ENCODE data around the gene CDSN.
A peak's percentile ranks its signal among the peaks of the same experiment; 100 is the strongest.
"Not testable (repeated sequence)": the region's sequence is repeated elsewhere in the genome, so short reads cannot be mapped to it uniquely, and the experiment has no call there.

The CDSN gene, protein sequence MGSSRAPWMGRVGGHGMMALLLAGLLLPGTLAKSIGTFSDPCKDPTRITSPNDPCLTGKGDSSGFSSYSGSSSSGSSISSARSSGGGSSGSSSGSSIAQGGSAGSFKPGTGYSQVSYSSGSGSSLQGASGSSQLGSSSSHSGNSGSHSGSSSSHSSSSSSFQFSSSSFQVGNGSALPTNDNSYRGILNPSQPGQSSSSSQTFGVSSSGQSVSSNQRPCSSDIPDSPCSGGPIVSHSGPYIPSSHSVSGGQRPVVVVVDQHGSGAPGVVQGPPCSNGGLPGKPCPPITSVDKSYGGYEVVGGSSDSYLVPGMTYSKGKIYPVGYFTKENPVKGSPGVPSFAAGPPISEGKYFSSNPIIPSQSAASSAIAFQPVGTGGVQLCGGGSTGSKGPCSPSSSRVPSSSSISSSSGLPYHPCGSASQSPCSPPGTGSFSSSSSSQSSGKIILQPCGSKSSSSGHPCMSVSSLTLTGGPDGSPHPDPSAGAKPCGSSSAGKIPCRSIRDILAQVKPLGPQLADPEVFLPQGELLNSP

DNA sequence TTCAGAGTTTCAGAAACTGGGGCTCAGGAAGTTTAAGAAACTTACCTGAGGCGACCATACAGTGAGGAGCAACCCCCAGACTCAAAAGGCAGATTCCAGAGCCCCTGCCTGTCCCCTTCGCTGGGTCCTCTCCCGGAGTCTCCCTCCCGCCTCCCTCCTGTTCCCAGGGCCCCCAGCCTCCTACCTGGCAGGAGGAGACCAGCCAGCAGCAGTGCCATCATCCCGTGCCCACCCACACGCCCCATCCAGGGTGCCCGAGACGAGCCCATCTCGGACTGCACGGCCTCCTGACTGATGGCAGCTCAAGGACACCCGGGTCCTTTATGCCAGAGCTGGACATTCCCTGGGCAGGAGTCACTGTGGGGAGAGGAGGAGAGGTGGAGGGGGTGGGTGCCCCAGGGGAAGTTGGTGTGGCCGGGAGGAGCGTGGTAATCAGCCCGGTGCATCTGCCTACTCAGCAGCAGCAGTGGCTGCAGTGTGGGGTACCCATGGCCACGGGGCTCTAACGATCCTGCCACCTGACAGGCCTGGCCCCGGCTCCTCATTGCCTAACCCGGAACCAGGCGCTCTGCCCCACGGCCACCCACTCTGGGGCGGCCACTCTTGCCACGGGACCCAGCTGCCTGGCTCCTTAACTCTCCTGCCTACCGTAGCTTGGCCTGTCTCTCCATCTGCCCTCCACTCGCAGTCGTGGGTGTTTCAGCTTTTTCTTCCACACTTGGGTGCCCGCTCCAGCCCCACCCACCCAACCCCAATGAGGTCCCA, at the start of gene CDSN:
Gene CDSN, minus strand, starts transcription at position 296 of the 765 bp plus-strand sequence. Its CDS starts 27 bp downstream, at position 269.
- no peak for DNase-seq (ENCODE audit: low spot score)

DNA sequence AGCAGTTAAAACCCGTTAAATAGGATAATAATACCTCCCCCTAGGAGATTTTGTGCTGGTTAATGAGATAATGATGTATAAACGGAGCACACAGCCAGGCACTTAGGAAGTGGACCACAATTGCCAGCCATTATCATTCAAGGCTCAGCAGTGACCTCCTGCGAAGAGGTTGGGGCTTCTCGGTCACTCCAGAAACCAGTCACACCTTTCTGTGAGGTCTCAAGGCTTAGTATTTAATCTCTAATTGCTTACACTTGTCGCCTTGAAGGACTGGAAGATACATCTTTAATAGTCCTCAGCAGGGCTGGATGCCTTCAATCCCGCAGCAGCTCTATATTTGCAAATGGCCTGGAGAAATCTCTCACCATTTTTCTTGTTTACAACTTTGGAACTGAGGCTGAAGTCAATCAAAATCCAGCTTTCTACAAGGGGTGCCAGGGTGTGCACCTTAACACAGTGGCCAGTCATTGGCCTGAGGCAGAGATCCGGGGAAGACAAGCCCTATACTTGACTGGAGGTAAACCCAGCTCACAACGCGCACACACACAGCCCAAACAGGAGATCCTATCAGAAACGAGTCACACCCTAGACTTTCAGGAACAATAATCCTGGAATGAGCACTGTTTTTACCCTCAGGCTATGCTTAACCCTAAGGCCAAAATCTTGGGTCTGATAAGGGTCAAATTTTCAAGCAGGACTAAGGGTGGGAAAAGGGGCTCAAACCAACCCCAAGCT, 49.0 kb upstream of the CDSN start:
- DNase-seq (ENCODE audit: low spot score): no peak

DNA sequence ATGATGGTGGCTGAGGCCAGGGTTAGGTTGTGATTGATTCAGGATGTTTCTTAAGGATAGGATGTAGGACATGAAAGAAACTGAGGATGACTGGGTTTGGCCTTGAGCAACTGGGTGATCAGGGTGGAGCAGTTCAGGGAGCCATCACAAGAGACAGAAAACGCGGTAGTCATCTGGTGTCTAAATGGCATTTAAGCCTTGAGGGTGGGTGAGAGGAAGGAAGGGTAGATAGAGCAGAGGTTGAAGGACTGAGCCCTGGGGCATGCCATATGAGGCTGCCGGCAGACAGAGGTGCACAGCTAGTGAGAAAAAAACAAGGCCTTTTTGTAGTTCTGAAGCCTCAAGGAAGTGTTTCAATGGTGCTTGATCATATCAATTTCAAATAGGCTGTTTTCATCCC, 48.4 kb upstream of the CDSN start:
- no peak for DNase-seq (ENCODE audit: low spot score)

DNA sequence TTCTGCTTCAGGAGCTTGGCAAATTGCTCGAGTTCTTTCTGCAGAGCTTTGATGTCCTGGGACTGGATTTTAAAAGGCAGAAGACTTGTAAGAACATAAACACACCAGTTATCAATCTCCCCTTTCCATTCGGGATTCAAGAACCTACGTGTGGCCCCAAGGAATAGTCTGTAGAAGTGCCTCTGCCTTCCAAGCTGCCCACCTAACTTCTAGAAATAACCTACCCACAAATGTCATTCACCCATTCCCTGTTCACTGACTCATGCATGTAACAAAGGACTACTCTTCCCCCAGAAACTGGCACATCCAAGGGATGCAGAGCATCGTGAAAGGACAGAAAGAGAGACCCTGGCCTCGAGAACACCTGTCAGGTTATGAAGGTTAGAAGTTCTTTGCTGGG, 45.7 kb upstream of the CDSN start:
- no peak for DNase-seq (ENCODE audit: low spot score)

DNA sequence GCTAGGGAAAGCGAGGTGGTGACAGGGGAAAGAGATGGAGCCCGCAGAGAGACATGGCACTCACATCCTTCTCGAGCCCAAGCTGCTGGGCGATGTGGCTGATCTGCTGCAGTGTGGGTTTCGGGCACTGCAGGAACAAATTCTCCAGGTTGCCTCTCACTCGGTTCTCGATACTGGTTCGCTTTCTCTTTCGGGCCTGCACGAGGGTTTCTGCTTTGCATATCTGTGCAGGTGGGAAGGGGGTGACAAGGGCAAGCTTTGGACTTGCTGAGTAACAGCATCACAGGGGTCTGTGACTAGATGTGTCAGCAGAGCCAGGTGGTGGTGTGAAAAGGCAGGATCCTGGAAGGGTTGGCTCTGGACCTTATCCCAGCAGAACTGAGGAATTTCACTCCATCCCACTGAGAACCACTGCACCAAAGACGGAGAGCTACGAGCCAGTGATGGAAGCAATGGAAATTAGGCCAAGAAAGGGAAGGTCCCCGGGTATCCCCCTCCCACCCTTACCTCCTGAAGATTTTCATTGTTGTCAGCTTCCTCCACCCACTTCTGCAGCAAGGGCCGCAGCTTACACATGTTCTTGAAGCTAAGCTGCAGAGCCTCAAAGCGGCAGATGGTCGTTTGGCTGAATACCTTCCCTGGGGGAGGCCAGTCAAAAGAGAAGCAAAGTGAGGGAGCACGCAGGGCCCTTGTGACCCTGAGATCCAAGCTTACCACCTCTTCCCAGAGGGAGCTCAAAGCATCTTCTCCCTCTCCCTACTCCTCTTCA, 45.0 kb upstream of the CDSN start:
- not testable (repeated sequence) for DNase-seq (ENCODE audit: low spot score)

DNA sequence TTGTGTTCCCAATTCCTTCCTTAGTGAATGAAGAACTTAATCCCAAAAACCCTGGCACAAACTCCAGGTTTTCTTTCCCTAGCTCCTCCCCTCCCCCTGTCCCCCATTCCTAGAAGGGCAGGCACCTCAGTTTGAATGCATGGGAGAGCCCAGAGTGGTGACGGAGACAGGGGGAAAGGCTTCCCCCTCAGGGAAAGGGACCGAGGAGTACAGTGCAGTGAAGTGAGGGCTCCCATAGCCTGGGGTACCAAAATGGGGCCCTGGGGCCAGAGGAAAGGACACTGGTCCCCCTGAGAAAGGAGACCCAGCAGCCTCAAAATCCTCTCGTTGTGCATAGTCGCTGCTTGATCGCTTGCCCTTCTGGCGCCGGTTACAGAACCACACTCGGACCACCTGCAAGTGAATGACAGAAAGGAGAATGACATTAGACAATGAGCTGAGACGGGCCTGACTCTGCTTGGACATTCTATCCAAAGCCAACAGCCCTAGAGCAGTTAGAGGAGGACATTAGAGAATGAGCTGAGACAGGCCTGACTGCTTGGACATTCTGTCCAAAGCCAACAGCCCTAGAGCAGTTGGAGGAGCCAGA, 44.3 kb upstream of the CDSN start:
- DNase-seq (ENCODE audit: low spot score): not testable (repeated sequence)

DNA sequence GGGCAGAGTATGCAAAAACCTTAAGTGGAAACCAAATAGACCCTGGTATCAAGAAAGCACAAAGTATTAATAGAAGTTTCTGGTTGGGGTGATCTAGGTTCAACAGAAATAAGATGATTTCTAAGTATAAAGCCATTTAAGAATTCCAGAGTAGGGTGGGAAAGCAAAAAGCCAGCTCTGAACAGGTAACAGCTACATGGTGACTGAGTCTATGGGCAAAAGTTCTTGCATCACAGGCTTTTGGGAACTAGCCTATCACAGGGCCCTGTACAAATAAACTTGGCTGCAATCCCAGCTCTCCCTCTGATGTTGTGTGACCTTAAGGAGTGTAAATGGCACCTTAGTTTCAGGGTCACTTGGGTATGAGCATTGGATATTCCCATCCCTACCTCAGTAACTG, 43.7 kb upstream of the CDSN start:
- no peak for DNase-seq (ENCODE audit: low spot score)

DNA sequence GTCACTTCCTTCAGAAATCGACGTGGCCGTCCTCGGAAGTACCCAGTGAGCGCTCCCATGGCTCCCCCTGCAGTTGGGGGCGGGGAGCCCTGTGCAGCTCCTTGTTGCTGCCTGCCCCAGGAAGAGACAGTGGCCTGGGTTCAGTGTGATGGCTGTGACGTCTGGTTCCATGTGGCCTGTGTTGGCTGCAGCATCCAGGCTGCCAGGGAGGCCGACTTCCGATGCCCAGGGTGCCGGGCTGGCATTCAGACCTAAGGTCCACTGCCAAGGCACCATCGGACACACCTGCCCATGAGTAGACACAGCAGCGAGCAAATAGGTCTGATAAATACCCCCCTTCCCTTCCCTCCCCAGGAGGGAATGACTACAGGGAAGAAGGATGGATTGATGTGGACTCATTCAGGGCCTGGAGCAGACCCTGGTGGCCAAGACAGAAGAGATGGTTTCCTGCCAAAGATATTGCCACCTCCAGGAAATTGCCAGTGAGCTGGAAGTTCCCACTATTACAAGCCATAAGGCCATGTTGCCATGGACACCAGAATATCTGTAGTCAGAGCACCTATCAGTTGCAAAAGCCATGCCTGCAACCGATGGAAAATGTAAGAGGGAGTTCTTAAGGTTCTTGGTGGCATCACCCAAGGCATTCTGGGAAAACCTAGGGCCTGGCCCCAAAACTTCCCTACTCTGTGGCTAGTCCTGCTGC, 42.4 kb upstream of the CDSN start:
- no peak for DNase-seq (ENCODE audit: low spot score)

DNA sequence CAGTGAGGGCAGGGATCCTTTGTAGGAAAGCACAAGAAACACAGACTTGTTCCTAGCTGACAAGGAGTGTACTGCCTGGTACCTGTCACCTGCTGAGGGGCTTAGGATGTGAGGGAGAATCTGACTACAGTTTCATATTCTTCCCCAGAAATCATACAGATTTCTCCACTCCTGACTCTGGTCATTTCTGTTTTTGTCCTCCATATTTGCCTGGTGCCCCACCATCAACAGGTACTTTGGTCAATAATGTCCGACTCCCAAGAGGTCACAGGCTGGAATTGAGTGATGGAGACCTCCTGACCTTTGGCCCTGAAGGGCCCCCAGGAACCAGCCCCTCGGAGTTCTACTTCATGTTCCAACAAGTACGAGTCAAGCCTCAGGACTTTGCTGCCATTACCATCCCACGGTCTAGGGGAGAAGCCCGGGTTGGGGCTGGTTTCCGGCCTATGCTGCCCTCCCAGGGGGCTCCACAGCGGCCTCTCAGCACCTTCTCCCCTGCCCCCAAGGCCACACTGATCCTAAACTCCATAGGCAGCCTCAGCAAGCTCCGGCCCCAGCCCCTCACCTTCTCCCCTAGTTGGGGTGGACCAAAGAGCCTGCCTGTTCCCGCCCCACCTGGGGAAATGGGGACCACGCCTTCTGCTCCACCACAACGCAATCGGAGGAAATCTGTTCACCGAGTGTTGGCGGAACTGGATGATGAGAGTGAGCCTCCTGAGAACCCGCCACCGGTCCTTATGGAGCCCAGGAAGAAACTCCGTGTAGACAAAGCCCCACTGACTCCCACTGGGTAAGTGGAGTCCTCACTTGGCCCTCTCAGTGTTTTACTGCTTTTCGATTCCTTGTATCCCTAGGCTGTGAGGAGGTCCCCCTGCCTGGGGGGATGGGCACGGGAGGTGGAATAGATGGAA, 41.2 kb upstream of the CDSN start:
- no peak for DNase-seq (ENCODE audit: low spot score)

DNA sequence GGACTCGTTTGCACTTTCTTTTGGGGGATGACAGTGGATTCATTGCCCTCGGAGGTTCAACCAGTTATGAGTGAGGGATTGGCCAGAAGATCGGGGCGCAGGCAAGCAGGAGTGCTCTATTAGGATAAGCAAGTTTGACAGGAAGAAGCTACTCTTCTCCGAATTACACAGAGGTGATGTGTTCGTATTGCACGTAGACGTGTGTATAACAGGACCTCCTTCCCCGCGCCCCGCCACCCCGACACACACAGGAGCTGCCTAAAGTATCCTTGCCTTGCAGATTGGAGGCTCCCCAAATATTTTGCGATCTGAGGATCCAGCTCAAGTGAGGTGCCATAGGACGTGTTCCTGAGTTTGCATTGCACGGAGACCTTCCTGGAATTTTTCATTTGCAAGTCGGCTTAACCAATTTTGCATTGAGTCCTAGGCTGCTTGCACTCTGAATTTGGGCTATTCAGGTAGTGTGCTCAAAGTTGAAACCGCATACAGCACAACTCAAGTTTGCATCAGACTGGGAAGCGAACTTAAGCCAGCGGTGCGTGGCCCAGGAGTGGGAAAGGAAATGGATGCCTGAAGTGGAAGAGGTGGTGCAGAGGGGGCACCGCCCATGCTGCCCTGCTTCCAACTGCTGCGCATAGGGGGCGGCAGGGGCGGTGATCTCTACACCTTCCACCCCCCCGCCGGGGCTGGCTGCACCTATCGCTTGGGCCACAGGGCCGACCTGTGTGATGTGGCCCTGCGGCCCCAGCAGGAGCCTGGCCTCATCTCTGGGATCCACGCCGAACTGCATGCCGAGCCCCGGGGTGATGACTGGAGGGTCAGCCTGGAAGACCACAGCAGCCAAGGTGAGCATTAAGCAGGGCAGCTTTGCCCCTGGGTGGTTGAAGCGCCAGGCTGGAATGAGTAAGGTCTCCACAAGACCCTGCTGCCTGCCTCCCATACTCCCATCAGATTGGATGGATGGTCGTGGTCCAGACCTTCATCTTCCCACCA, 38.9 kb upstream of the CDSN start:
- no peak for DNase-seq (ENCODE audit: low spot score)

DNA sequence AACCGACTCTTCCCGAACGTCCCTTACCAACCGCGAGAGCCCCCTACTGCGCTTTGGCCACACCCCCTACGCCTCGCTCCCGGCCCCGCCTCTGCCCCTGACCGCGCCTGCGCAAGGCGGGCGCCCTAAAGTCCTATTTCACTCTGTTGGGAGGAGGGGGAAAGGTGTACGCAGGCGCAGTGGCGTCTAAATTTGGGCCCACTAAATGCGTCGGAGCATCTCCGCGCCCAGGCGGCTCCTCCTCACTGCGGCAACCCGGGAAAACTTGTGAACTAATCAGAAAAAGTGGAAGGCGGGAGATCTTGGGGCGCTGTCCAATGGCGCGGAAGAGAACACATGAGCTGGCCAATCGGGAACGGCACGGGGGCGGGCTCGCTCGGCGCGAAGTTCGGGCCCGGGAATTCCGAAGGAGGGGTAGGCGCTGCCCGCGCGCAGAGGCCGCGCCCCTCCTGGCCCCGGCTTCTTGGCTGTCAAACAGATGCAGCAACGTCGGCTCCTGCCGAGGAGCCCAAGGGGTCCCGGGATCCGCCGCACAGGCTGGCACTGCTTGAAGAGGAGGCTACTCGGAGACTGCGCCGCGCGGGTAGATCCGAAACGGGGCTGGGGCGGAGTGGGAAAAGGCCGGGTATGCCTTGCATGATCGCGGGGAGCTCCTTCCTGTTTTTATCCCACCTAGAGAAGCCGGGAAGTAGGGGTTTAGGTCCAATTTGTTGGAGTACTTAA, 38.1 kb upstream of the CDSN start, which contains the start of gene TCF19:
Gene TCF19, plus strand, starts transcription at position 450 of the 723 bp plus-strand sequence. CDS start 881 bp downstream, outside the sequence.
- peak; percentile 100 for DNase-seq (ENCODE audit: low spot score)

DNA sequence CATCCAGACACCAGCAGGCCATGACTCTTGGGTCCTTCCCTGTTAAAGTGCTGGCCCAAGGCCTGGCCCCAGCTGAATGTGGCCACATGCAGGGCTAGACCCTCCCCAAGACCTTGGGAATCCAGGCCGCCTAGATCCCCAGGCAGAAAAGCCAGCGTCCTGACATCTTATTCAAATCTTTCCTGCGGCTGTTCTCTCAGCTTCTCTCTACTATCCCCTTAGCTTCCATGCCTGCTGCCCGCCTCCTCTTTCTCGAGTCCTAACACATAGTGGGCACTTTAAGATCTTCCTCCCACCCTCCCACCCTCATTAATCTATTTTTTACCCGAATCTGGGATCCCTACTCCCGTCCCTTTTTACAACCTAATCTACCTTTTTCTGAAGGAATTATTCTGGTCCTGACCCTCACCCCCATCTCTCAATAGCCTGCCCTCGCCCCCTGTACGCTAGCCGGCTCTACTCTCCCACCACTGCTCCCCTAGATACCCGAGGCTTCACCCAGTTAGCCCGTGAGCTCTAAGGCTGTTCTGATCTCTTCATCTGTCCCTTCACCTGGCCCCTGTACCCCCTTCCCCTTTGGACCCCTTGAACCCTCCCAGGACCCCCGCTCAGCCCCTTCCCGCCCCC, 37.4 kb upstream of the CDSN start, which contains the start of gene CCHCR1:
Gene CCHCR1, minus strand, starts transcription at position 290 of the 627 bp plus-strand sequence. Its CDS starts 202 bp downstream, at position 88.
- no peak for DNase-seq (ENCODE audit: low spot score)

DNA sequence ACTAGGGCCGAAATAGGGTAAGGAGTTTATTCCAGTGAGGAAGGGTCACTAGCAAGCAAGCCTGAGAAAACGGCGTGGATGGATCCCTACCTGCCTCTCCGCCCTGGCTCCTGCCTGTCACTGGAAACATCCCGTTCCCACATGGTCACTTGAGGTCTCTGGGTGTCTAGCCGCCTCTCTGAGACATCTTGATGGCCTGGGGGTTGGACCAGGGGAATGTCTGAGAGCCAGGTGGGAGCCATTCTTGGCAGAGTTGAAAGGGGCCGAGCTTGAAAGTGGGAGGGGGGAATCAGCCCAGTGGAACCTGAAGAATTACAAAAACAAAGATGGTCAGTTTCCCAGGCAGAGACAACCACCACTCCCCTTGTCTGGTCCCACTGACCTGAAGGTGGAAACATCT, 36.4 kb upstream of the CDSN start:
- no peak for DNase-seq (ENCODE audit: low spot score)

DNA sequence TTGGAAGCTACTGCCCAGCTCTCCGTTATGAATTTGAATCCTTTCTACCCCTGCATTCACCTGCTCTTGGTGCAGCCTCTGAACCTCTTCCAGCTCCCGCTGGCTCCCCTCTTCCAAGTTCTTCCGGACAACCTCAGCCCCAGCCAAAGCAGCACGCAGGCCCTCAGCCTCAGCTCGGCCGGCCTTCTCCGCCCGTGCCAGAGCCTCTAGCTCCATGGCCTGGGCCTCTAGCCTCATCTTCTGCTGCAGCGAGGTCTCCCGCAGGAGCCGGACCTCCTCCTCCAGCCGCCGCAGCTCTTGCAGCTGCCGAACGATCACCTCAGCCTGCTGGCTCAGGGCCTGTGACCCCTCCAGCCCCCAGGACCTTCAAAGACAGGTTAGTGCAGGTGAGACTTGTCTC, 34.2 kb upstream of the CDSN start:
- no peak for DNase-seq (ENCODE audit: low spot score)

DNA sequence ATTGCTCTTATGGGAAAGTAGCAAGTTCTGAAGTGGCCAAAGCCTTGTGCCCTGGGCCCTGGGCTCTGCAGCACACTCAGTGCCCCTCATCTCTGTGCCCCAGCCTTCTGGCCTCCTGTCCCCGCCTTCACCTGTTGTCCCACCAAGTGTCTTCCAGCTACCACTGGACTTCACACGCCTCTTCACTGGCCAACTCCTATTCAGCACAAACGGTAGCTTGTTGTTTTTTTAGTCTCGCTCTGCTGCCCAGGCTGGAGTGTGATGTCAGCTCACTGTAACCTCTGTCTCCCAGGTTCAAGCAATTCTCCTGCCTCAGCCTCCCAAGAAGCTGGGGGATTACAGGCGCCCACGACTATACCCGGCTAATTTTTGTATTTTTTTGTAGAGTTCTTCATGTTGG, 32.5 kb upstream of the CDSN start:
- no peak for DNase-seq (ENCODE audit: low spot score)

DNA sequence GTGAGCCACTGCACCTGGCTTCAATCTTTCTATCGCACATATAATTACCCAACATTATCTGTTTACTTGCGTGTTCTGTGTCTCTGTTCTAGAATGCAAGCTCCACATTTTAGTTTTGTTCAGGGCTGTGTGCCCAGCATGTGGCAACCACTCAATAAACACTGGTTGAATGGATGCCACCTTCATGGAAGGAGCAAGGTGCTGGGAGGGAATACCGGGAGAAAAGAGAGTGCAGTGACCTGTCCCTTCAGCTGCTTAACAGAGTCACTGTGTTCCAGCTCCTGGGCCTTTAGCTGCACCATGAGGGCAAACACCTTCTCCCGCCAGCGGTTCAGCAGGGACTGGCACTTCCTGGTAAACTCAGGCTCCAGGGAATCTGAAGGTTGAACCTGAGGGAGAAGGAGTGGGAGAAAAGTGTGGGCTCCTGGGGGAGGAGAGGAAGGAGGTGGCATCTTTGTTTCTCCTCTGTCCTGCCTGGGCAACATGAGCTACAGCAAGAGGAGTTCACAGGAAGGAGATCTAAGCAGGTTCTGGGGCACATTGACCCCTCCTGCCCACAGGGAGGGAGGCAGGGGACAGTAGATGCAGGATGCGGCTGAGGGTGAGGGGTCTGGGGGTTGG, 29.7 kb upstream of the CDSN start:
- no peak for DNase-seq (ENCODE audit: low spot score)

Data from AG08396 (cell line).